Ovary (tissue), 9 donors: Measurements from ENCODE around the gene SPINT4. TPM values are rescaled to one million over a fixed set of nuclear protein-coding genes. Genes with fewer than 3 reads are reported as not detected.
A peak's percentile ranks its signal among the peaks of the same experiment; 100 is the strongest.

ENCODE experiments used
- DNase-seq, 5 donors: peaks; one replicate each; pipeline ENCODE4 v3.0.0-alpha.2; 2019 to 2020
- H3K27ac ChIP-seq, 2 donors: fragments of 200-600 bp; one replicate each; pipeline versions ENCODE4 v1.5.1 to v1.8.0; 2019 to 2022
- H3K27me3 ChIP-seq: fragments of 200-600 bp; one replicate; pipeline ENCODE4 v1.8.0; 2022
- H3K36me3 ChIP-seq: fragments of 200-600 bp; sonication (generic); one replicate; pipeline ENCODE4 v1.5.1; 2019
- H3K4me1 ChIP-seq: one replicate; pipeline ENCODE4 v1.8.1; 2013; ENCODE audit warnings: mild to moderate bottlenecking, moderate library complexity; ENCODE audit not compliant: insufficient read depth
- H3K4me3 ChIP-seq: fragments of 200-600 bp; sonication (generic); one replicate; pipeline ENCODE4 v1.5.1; 2017
- H3K9me3 ChIP-seq, 2 donors: fragments of 200-600 bp in 1 of 2; sonication (generic) in 1 of 2; one replicate each; pipeline versions ENCODE4 v1.5.1 to v1.8.1; 2013 to 2019; ENCODE audit warnings: mild to moderate bottlenecking in 1 of 2, moderate library complexity in 1 of 2
- CTCF ChIP-seq, 3 donors: fragments of 450-650 bp in 2 of 3; fragments of 200-600 bp in 1 of 3; IDR thresholded peaks; one replicate each; pipeline versions ENCODE4 v1.5.1 to v1.8.0; 2016 to 2022; ENCODE audit warnings: antibody characterized with exemption in 3 of 3, mild to moderate bottlenecking in 1 of 3
- EP300 ChIP-seq: sonication (generic); formaldehyde crosslinking; IDR thresholded peaks from one replicate; pipeline ENCODE4 v1.6.1; 2017; ENCODE audit warnings: antibody characterized with exemption
- POLR2A ChIP-seq: fragments of 450-650 bp; IDR thresholded peaks from one replicate; pipeline ENCODE4 v1.6.1; 2017; ENCODE audit warnings: antibody characterized with exemption, mild to moderate bottlenecking, moderate library complexity
- WGBS, 3 donors: extraction: QIAGEN DNeasy Blood & Tissue Kit in 1 of 3; methylation state at CpG; one replicate each; pipeline versions ENCODE4 v1.1.5 to v1.1.7; 2013 to 2017; 5-methylcytosine and 5-hydroxymethylcytosine counted together
- intact Hi-C, 4 donors: fragments of 100-400 bp; cut with DNase I; formaldehyde crosslinking; loops; one replicate each; pipeline versions ENCODE4 v1.11.0 to v1.15.1; 2022 to 2023
- polyA plus RNA-seq, 2 donors: library from polyadenylated mRNA; stranded (reverse); fragments of 200-250 nt in 1 of 2; fragments of 350-450 nt in 1 of 2; fragmentation: Illumina TruSeq in 1 of 2; extraction: RNeasy Lipid Tissue Mini Kit (QIAGEN cat#74804) in 1 of 2; gene quantifications; one replicate each; pipeline ENCODE4 v1.2.3, GENCODE V29; 2013 to 2014
- total RNA-seq, 7 donors: library from RNA; depleted of rRNA in 2 of 7; stranded (reverse); fragments of >200 nt in 2 of 7; fragmentation: NEBNext Ultra II Directional in 3 of 7; extraction: Animal tissue kit (Norgen Biotek cat#: 25700) in 3 of 7; gene quantifications; one replicate each; pipeline versions ENCODE4 v1.1.0 to v1.2.4, GENCODE V29; 2016 to 2023
- donor health status: DM: no; HTN: no; CAD: no; lungs with moderate emphysema.
- donor health status: DM: no; HTN: no; CAD: no.
- donor health status: Bipolar disorder and iron deficiency.
- donor health status: DM: yes; HTN: yes; CAD: no.
- donor health status: DM: no; HTN: no; CAD: no.
- donor health status: DM: yes; HTN: yes; CAD: no.

The SPINT4 gene
- total and polyA plus RNA-seq, 9 donors: not detected

- Histone ChIP-seq H3K36me3 (no peaks in the 10 kb centered on the region), H3K27me3 (no peaks in the 10 kb centered on the region), H3K4me3 (no peak overlapping the region), H3K9me3 (no peaks in the 10 kb centered on the region), H3K4me1 (no peaks in the 10 kb centered on the region), H3K27ac (no peak overlapping the region)
- DNase-seq: no peak
- 37 to 48% (median 39%) methylated on average over 4 of the region's 4 CpGs for WGBS, 3 donors
- TF ChIP-seq CTCF (IDR thresholded peaks at IDR 0.05) (no peak), EP300 (no peak), POLR2A (no peak)
- intact Hi-C loops: loop anchor here in 1 of 4 donors (5.0 kb wide), 1 partner anchor 448 kb away; no protein-coding TSS in a partner anchor
Measured at GRCh38 chr20:45765307-45765875, 43.2 kb downstream of the SPINT4 start.

GRCh38 chr20:45765980-45766379, 43.8 kb downstream of the SPINT4 start:
- Histone ChIP-seq H3K36me3 (no peaks in the 10 kb centered on the region), H3K4me1 (no peaks in the 10 kb centered on the region), H3K9me3 (no peaks in the 10 kb centered on the region), H3K27me3 (no peaks in the 10 kb centered on the region), H3K27ac (no peak overlapping the region), H3K4me3 (no peak overlapping the region)
- TF ChIP-seq EP300: no peak
- TF ChIP-seq CTCF (IDR thresholded peaks at IDR 0.05): no peak
- no peak for TF ChIP-seq POLR2A
- DNase-seq: no peak
- WGBS, 3 donors: 54 to 65% (median 54%) methylated on average over 3 of the region's 3 CpGs
- intact Hi-C loops: loop anchor here in 1 of 4 donors (5.0 kb wide), 1 partner anchor 449 kb away; no protein-coding TSS in a partner anchor

DNA sequence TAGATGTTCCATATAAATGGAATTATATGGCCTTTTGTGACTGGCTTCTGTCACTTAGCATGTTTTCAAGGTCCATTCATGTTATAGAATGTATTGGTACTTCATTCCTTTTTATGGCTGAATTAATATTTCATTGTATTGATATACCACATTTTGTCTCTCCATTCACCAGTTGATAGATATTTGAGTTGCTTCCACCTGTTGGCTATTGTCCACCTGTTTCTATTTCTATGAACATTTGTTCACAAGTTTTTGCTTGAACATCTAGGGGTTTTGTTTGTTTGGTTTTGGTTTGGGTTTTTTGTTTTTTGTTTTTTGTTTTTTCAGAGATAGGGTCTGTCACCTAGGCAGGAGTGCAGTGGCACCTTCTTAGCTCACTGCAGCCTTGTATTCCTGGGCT, 46.3 kb downstream of the SPINT4 start:
- no peak for DNase-seq
- no peaks in the 10 kb centered on the region for H3K27me3 ChIP-seq
- H3K9me3 ChIP-seq: no peaks in the 10 kb centered on the region
- no peak overlapping the region for H3K27ac ChIP-seq
- TF ChIP-seq EP300: no peak
- TF ChIP-seq CTCF (IDR thresholded peaks at IDR 0.05): no peak
- TF ChIP-seq POLR2A: no peak
- intact Hi-C loops: loop anchor here in 1 of 4 donors (5.0 kb wide), 1 partner anchor 451 kb away; no protein-coding TSS in a partner anchor
- H3K36me3 ChIP-seq: no peaks in the 10 kb centered on the region
- H3K4me1 ChIP-seq: peaks cover 3% of the 10 kb centered on the region
- no peak overlapping the region for H3K4me3 ChIP-seq

DNA sequence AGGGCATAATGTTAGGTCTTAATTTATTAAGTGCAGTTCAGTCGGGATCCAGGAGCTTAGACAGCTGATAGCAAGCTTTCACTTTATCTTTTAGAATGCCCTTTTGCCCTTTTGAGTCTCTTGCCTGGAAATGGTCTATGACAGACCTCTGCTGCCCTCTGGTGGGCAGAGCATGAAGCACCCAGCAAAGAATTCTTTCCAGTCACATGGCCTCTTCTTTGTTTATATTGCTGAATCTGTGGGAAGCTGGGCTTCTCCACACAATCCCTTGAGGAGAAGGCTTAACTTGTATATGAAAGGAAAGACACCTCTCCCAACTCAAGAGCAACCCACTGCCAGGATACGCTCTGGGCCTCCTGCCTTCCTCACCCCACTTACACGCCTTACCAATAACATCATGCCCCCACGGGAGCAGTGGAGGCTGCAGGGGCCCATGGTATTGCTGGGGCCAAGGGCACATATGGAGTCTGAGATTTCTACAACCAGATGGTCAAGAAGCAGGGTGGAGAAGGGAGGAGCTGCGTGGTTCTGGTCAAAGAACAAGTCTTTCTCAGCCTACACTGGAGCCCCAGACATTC, 49.1 kb downstream of the SPINT4 start:
- no peak for TF ChIP-seq EP300
- no peak for TF ChIP-seq POLR2A
- TF ChIP-seq CTCF (IDR thresholded peaks at IDR 0.05): peak; percentile 83 to 91 (median 89)
- Histone ChIP-seq H3K4me3 (no peak overlapping the region), H3K27me3 (no peaks in the 10 kb centered on the region), H3K36me3 (no peaks in the 10 kb centered on the region), H3K4me1 (peaks cover 3% of the 10 kb centered on the region), H3K27ac (no peak overlapping the region), H3K9me3 (no peaks in the 10 kb centered on the region)
- intact Hi-C loops: loop anchor here in 3 of 4 donors (5.0 to 10.0 kb wide), 3 partner anchors 446 to 456 kb away; no protein-coding TSS in a partner anchor
- WGBS, 3 donors: 13 to 29% (median 29%) methylated on average over 5 of the region's 5 CpGs
- peak; percentile 65 to 84 (median 78) for DNase-seq
